Large intestine (tissue), 3 donors: ENCODE measurements around the gene URM1. TPM values are rescaled to one million over a fixed set of nuclear protein-coding genes. Genes with fewer than 3 reads are reported as not detected.

ENCODE experiments used
- DNase-seq, 2 donors: peaks; one replicate each; pipeline versions ENCODE4 v3.0.0 to v3.0.0-alpha.2; 2013
- H3K27ac ChIP-seq: one replicate; pipeline ENCODE4 v1.5.1; 2013; ENCODE audit warnings: low read length
- H3K27me3 ChIP-seq: 2 replicates; pipeline ENCODE4 v1.6.1; 2013; ENCODE audit warnings: low read length; ENCODE audit not compliant: control insufficient read depth, insufficient read depth
- H3K36me3 ChIP-seq: 2 replicates; pipeline ENCODE4 v1.6.1; 2013; ENCODE audit warnings: low read length; ENCODE audit not compliant: control insufficient read depth, insufficient read depth
- H3K4me1 ChIP-seq: one replicate; pipeline ENCODE4 v1.6.1; 2013; ENCODE audit warnings: low read length; ENCODE audit not compliant: control insufficient read depth, insufficient read depth
- H3K4me3 ChIP-seq: one replicate; pipeline ENCODE4 v1.5.1; 2013; ENCODE audit warnings: low read length
- H3K9me3 ChIP-seq: one replicate; pipeline ENCODE4 v1.6.1; 2013; ENCODE audit warnings: mild to moderate bottlenecking, low read depth, low read length, moderate library complexity; ENCODE audit not compliant: control insufficient read depth
- WGBS: methylation state at CpG from one replicate; pipeline ENCODE4 v1.1.5; 2013; ENCODE audit warnings: low lambda C conversion rate; ENCODE audit not compliant: insufficient coverage; 5-methylcytosine and 5-hydroxymethylcytosine counted together
- polyA plus RNA-seq: library from polyadenylated mRNA; unstranded; fragments of 120-200 nt; gene quantifications from one replicate; pipeline ENCODE4 v1.2.1, GENCODE V29; 2013

URM1 gene
- polyA plus RNA-seq, 1 donor: 62.7 TPM

DNA sequence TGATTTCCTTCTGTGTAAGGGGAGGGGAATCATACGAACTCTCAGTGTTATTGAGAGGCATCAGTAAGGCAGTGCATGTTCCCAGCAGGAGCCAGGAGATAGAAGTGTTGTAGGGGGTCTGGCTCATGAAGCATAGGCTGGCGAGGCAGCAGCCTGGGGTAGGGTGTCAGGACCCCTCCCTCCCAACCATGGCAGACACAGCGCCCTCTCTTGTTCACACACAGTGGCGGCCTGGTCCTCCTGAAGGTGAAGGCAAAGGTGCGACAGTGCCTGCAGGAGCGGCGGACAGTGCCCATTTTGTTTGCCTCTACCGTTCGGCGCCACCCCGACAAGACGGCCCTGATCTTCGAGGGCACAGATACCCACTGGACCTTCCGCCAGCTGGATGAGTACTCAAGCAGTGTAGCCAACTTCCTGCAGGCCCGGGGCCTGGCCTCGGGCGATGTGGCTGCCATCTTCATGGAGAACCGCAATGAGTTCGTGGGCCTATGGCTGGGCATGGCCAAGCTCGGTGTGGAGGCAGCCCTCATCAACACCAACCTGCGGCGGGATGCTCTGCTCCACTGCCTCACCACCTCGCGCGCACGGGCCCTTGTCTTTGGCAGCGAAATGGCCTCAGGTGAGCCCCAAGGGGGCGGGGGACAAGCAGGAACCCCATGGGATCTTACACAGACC lies 26.1 kb upstream of the URM1 start:
- Histone ChIP-seq H3K36me3 (peaks cover 61% of the 10 kb centered on the region), H3K27me3 (no peaks in the 10 kb centered on the region)
- 90% methylated on average over 4 of the region's 28 CpGs for WGBS

GRCh38 chr9:128349125-128349524 lies 22.0 kb upstream of the URM1 start:
- no CpG with 5 or more reads among the region's 2 CpGs for WGBS
- no peak for DNase-seq
- no peak overlapping the region for H3K4me3 ChIP-seq
- no peaks in the 10 kb centered on the region for H3K27me3 ChIP-seq
- H3K9me3 ChIP-seq: no peaks in the 10 kb centered on the region
- no peaks in the 10 kb centered on the region for H3K4me1 ChIP-seq
- H3K36me3 ChIP-seq: peaks cover 64% of the 10 kb centered on the region
- H3K27ac ChIP-seq: no peak overlapping the region

More for the DNA sequence above, 26.1 kb upstream of the URM1 start:
- DNase-seq: no peak
- Histone ChIP-seq H3K9me3 (peaks cover 4% of the 10 kb centered on the region), H3K4me3 (no peak overlapping the region), H3K4me1 (peaks cover 21% of the 10 kb centered on the region), H3K27ac (no peak overlapping the region)

DNA sequence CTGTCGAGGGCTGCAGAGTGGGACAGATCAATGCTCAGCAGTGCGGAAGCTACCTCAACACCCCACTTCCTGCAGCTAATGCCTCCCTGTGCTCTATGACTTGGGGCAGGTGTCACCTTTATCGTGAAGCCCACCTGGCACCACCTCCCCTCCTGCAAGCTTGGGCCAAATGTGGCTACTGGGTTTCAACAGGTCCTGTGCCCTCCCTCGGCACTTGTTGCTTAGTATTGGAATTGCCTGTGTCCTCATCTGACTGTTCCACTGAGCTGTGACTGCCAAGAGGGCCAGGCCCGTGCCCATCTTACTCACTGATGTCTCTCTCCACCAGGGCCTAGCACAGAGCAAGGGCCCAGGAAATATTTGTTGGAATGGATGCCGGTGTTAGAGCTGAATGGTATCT lies 21.4 kb upstream of the URM1 start:
- no peaks in the 10 kb centered on the region for H3K4me1 ChIP-seq
- DNase-seq: no peak
- H3K27me3 ChIP-seq: no peaks in the 10 kb centered on the region
- H3K4me3 ChIP-seq: no peak overlapping the region
- WGBS: no CpG with 5 or more reads among the region's 6 CpGs
- H3K36me3 ChIP-seq: peaks cover 64% of the 10 kb centered on the region
- H3K9me3 ChIP-seq: no peaks in the 10 kb centered on the region
- H3K27ac ChIP-seq: no peak overlapping the region

DNA sequence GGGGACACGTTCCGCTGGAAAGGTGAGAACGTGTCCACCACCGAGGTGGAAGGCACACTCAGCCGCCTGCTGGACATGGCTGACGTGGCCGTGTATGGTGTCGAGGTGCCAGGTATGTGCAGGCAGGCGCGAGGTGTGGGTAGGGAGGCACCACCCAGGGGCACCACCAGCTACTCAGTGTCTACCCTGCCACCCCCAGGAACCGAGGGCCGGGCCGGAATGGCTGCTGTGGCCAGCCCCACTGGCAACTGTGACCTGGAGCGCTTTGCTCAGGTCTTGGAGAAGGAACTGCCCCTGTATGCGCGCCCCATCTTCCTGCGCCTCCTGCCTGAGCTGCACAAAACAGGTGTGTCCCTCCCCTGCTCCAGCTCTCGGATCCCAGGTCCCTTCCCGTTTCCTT lies 15.7 kb upstream of the URM1 start:
- Histone ChIP-seq H3K27ac (no peak overlapping the region), H3K4me1 (no peaks in the 10 kb centered on the region), H3K4me3 (no peak overlapping the region), H3K27me3 (no peaks in the 10 kb centered on the region), H3K9me3 (no peaks in the 10 kb centered on the region), H3K36me3 (peaks cover 44% of the 10 kb centered on the region)
- no peak for DNase-seq
- no CpG with 5 or more reads among the region's 19 CpGs for WGBS

DNA sequence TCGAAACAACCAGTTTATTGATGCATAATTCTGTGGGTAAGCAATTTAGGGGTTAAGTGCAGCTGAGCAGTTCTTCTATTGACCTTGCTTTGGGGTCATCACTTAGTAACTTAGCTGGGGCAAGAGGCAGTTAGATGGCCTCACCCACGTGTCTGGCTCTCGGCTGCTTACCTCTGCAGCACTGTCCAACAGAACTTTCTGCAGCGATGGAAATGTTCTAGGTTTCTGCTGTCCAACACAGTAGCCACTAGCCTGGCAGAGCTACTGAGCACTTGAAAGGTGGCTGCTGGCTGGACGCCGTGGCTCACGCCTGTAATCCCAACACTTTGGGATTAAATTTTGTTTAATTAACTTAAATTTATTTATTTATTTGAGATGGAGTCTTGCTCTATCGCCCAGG lies 13.1 kb upstream of the URM1 start:
- Histone ChIP-seq H3K27ac (no peak overlapping the region), H3K4me3 (no peak overlapping the region), H3K27me3 (no peaks in the 10 kb centered on the region), H3K9me3 (no peaks in the 10 kb centered on the region), H3K4me1 (peaks cover 5% of the 10 kb centered on the region), H3K36me3 (peaks cover 33% of the 10 kb centered on the region)
- WGBS: no CpG with 5 or more reads among the region's 8 CpGs
- no peak for DNase-seq

DNA sequence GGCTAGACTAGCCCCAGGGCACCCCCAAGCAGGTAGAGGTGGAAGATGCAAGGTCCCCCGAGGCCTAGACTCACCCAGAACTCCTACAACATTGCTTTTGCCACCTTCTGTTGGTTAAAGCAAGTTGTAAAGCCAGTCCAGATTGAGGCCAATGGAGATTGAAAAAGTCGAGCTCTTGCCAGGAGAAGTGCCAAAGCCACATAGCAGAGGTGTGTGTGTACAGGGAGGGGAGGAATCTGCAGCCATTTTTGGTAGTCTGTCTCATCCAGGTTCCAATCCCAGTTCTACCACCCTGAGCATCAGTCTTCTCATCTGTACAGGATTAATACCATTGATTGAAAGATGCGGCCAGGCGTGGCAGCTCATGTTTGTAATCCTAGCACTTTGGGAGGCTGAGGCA lies 12.3 kb upstream of the URM1 start:
- Histone ChIP-seq H3K36me3 (peaks cover 30% of the 10 kb centered on the region), H3K4me3 (no peak overlapping the region), H3K27me3 (no peaks in the 10 kb centered on the region), H3K4me1 (peaks cover 5% of the 10 kb centered on the region), H3K9me3 (no peaks in the 10 kb centered on the region), H3K27ac (no peak overlapping the region)
- DNase-seq: no peak
- no CpG with 5 or more reads among the region's 4 CpGs for WGBS

DNA sequence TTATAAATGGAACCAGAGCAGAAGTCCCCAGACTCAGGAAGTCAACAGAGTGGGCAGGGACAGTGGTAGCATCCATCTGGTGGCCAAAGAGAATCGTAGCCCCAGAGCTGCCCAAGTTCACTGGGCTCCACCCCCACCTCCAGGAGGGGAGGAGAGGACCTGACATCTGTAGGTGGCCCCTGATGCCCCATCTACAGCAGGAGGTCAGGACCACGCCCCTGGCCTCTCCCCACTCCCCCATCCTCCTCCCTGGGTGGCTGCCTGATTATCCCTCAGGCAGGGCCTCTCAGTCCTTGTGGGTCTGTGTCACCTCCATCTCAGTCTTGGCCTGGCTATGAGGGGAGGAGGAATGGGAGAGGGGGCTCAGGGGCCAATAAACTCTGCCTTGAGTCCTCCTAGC lies 10.3 kb upstream of the URM1 start:
- Histone ChIP-seq H3K27me3 (no peaks in the 10 kb centered on the region), H3K4me3 (no peak overlapping the region), H3K4me1 (peaks cover 12% of the 10 kb centered on the region), H3K27ac (no peak overlapping the region), H3K9me3 (no peaks in the 10 kb centered on the region), H3K36me3 (peaks cover 13% of the 10 kb centered on the region)
- no CpG with 5 or more reads among the region's 2 CpGs for WGBS
- DNase-seq: no peak

DNA sequence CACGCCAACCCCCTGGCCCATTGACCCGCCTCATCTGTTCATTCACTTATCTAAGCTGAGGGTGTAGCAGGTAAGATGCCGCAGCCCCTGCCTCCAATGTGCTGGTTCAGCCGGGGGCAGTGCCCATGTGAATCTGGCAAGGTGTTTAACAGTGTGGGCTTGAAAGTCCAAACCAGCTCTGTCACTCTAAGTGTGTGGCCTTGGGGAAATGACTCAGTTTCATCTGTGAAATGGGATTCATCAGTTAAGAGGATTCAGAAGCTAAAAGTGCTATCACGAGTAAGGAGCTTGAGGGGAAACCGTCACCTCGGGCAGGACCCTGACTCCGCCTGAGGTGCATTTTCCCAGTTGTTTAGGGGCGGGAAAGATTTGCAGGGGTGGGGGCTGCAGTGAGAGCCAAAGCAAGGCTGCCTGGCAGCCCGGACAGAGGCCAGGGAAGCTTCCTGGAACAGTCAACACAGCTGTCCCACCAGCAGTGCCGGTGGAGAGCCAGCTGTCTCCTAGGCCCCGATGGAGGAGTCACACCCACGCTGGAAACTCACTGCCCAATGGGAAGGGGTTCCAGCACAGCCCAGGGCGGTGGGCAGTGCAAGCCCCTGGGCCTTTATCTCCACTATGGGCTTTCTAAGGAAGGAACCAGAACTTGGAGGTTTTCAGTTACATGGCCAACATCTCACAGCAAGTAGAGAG lies 9.7 kb upstream of the URM1 start:
- H3K9me3 ChIP-seq: no peaks in the 10 kb centered on the region
- H3K27me3 ChIP-seq: no peaks in the 10 kb centered on the region
- DNase-seq: no peak
- H3K4me3 ChIP-seq: peak overlapping the region; percentile 38
- H3K27ac ChIP-seq: no peak overlapping the region
- WGBS: no CpG with 5 or more reads among the region's 14 CpGs
- peaks cover 9% of the 10 kb centered on the region for H3K36me3 ChIP-seq
- peaks cover 12% of the 10 kb centered on the region for H3K4me1 ChIP-seq

DNA sequence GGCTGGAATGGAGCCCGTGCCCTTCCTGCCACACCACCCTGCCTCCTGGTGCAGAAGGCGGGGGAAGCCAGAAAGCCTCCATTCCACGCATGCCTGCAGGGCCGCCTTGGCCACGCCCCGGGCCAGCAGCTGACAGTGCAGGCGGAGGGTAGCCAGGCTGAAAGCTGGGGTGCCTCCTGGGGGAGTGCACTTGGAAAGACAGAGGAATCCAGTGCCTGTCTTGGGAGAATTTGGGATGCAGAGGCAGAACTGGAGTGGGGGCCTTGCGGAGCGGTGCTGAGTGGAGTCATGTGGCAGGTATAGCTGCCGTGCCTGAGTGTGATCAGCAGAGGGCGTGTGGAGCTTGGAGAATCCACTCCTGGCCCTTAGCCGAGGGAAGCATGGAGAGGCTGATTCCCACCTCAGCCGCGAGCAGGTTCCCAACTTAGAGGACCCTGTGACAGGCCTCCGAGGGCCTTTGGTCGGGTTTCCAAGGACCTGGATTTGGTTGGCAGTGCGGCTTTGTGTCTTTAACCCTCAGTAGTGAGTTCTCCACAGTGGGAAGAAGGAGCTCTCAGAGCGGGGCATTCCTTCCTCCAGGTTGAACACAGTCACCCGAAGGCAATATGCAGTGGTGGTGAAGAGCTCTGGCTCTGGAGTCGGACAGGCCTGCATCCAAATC lies 9.1 kb upstream of the URM1 start:
- DNase-seq: peak; percentile 74 to 80
- WGBS: no CpG with 5 or more reads among the region's 20 CpGs
- H3K4me1 ChIP-seq: peaks cover 12% of the 10 kb centered on the region
- H3K9me3 ChIP-seq: no peaks in the 10 kb centered on the region
- no peaks in the 10 kb centered on the region for H3K27me3 ChIP-seq
- no peak overlapping the region for H3K27ac ChIP-seq
- H3K4me3 ChIP-seq: peak overlapping the region; percentile 38
- H3K36me3 ChIP-seq: peaks cover 9% of the 10 kb centered on the region

- Histone ChIP-seq H3K9me3 (no peaks in the 10 kb centered on the region), H3K4me3 (no peak overlapping the region), H3K27ac (no peak overlapping the region), H3K27me3 (no peaks in the 10 kb centered on the region), H3K4me1 (peaks cover 12% of the 10 kb centered on the region), H3K36me3 (peaks cover 7% of the 10 kb centered on the region)
- WGBS: no CpG with 5 or more reads among the region's 3 CpGs
- DNase-seq: no peak
Measured at GRCh38 chr9:128362774-128363173, 8.4 kb upstream of the URM1 start.
